Panc1 (cell line): Measurements from ENCODE around the gene EIF3M. TPM values are rescaled to one million over a fixed set of nuclear protein-coding genes. Genes with fewer than 3 reads are reported as not detected.

Experiments used
- ATAC-seq: fragments of 200-7000 bp; cut with Tn5 transposase; 2 replicates; pipeline ENCODE4 v1.9.1; 2020; ENCODE audit warnings: mild to moderate bottlenecking, moderate library complexity
- BruUV-seq: library from RNA; stranded (reverse); fragments of 400-500 nt; replicated peaks from 2 replicates; lab custom pipeline; 2021; lab: Mats Ljungman, UMichigan
- CTCF ChIA-PET: fragments of 300-600 bp; sonication (Branson Sonifier 250); formaldehyde crosslinking; loops from one replicate; lab custom pipeline; 2022; ENCODE audit warnings: antibody characterized with exemption; lab: Charles Lee
- POLR2A ChIA-PET: fragments of 300-600 bp; sonication (Branson Sonifier 250); formaldehyde crosslinking; loops from one replicate; lab custom pipeline; 2022; ENCODE audit warnings: antibody characterized with exemption; lab: Charles Lee
- DNase-seq: peaks from one replicate; pipeline ENCODE4 v3.0.0-alpha.2; 2010; ENCODE audit warnings: low read depth, low spot score
- H3K27ac ChIP-seq: 2 replicates; pipeline ENCODE4 v1.5.1; 2011; ENCODE audit warnings: mild to moderate bottlenecking, low read length, inconsistent platforms
- H3K27me3 ChIP-seq: fragments of 200-500 bp; sonication (Bioruptor generic); 2 replicates; pipeline ENCODE4 v1.6.0; 2014; ENCODE audit warnings: low read length, inconsistent platforms; ENCODE audit not compliant: control insufficient read depth, insufficient read depth
- H3K36me3 ChIP-seq: fragments of 200-500 bp; sonication (Bioruptor generic); 2 replicates; pipeline ENCODE4 v1.5.1; 2014; ENCODE audit warnings: inconsistent platforms, mild to moderate bottlenecking, low read length, moderate library complexity; ENCODE audit not compliant: control insufficient read depth, insufficient read depth
- H3K4me1 ChIP-seq: 2 replicates; pipeline ENCODE4 v1.5.1; 2011; ENCODE audit warnings: inconsistent platforms, mild to moderate bottlenecking, low read length, moderate library complexity; ENCODE audit not compliant: control insufficient read depth, insufficient read depth
- H3K4me3 ChIP-seq, 2 experiments: 2 replicates each; pipeline ENCODE4 v1.5.1; 2011 to 2012; ENCODE audit warnings: low read depth in 2 of 2, low read length in 2 of 2, mild to moderate bottlenecking in 2 of 2, inconsistent platforms in 1 of 2, moderate library complexity in 1 of 2
- H3K9me3 ChIP-seq: fragments of 200-500 bp; sonication (Bioruptor generic); 2 replicates; pipeline ENCODE4 v1.5.1; 2014; ENCODE audit warnings: low read depth, mild to moderate bottlenecking, inconsistent platforms, low read length, moderate library complexity; ENCODE audit not compliant: control insufficient read depth, insufficient read depth
- POLR2AphosphoS5 ChIP-seq: IDR thresholded peaks from 2 replicates; pipeline ENCODE4 v1.6.1; 2012; ENCODE audit warnings: mild to moderate bottlenecking, low read depth, low read length, moderate library complexity
- SIN3A ChIP-seq: IDR thresholded peaks from 2 replicates; pipeline ENCODE4 v1.6.1; 2012; ENCODE audit warnings: low read depth, mild to moderate bottlenecking, low read length, moderate library complexity, borderline replicate concordance; ENCODE audit not compliant: insufficient read depth
- TCF7L2 ChIP-seq: IDR thresholded peaks from 2 replicates; pipeline ENCODE4 v1.6.1; 2011; ENCODE audit warnings: mild to moderate bottlenecking, low read depth, low read length, inconsistent platforms
- in situ Hi-C: cut with HindIII; loops from 2 replicates; pipeline ENCODE4 v1.10.0; 2016; ENCODE audit warnings: low sequenced_read_pairs, low pct_unique_long_range_greater_than_20kb
- intact Hi-C: fragments of 100-400 bp; cut with micrococcal nuclease; formaldehyde crosslinking; loops from one replicate; pipeline ENCODE4 v1.10.0; 2022; ENCODE audit not compliant: unreplicated experiment
- total RNA-seq: library from RNA; stranded (reverse); gene quantifications from one replicate; pipeline ENCODE4 v1.2.1, GENCODE V29; 2021; ENCODE audit not compliant: unreplicated experiment
- TF ChIP-seq, protein P1 (sequence below): fragments of 450-650 bp; IDR thresholded peaks from 2 replicates; pipeline ENCODE4 v1.5.1; 2017; ENCODE audit warnings: mild to moderate bottlenecking
- TF ChIP-seq, protein P2 (sequence below), 2 experiments: IDR thresholded peaks; 2 replicates each; pipeline ENCODE4 v1.6.1; 2011 to 2012; ENCODE audit warnings: low read depth in 2 of 2, control low read depth in 1 of 2, low read length in 1 of 2, mild to moderate bottlenecking in 1 of 2, moderate library complexity in 1 of 2; ENCODE audit not compliant: insufficient read depth in 1 of 2

Gene EIF3M
- total RNA-seq, 1 experiment from 2014 or later, result 270 TPM

GRCh38 chr11:32571039-32571438, 12.6 kb upstream of the EIF3M start:
- no peaks in the 10 kb centered on the region for H3K36me3 ChIP-seq
- no peaks in the 10 kb centered on the region for H3K9me3 ChIP-seq
- H3K27ac ChIP-seq, result no peak overlapping the region
- BruUV-seq, result no TSS peak
- H3K4me3 ChIP-seq, result no peak overlapping the region
- in situ Hi-C loops, result no loop called here
- H3K4me1 ChIP-seq, result no peaks in the 10 kb centered on the region
- ChIA-PET POLR2A (no interaction called here), CTCF (no interaction called here)
- intact Hi-C loops, result no loop called here
- no peak for DNase-seq
- no peaks in the 10 kb centered on the region for H3K27me3 ChIP-seq
- ATAC-seq, result no peak
- TF ChIP-seq SIN3A (no peak), POLR2AphosphoS5 (no peak), TCF7L2 (no peak)
- TF ChIP-seq, protein P1, sequence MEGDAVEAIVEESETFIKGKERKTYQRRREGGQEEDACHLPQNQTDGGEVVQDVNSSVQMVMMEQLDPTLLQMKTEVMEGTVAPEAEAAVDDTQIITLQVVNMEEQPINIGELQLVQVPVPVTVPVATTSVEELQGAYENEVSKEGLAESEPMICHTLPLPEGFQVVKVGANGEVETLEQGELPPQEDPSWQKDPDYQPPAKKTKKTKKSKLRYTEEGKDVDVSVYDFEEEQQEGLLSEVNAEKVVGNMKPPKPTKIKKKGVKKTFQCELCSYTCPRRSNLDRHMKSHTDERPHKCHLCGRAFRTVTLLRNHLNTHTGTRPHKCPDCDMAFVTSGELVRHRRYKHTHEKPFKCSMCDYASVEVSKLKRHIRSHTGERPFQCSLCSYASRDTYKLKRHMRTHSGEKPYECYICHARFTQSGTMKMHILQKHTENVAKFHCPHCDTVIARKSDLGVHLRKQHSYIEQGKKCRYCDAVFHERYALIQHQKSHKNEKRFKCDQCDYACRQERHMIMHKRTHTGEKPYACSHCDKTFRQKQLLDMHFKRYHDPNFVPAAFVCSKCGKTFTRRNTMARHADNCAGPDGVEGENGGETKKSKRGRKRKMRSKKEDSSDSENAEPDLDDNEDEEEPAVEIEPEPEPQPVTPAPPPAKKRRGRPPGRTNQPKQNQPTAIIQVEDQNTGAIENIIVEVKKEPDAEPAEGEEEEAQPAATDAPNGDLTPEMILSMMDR, result no peak
- TF ChIP-seq, protein P2, sequence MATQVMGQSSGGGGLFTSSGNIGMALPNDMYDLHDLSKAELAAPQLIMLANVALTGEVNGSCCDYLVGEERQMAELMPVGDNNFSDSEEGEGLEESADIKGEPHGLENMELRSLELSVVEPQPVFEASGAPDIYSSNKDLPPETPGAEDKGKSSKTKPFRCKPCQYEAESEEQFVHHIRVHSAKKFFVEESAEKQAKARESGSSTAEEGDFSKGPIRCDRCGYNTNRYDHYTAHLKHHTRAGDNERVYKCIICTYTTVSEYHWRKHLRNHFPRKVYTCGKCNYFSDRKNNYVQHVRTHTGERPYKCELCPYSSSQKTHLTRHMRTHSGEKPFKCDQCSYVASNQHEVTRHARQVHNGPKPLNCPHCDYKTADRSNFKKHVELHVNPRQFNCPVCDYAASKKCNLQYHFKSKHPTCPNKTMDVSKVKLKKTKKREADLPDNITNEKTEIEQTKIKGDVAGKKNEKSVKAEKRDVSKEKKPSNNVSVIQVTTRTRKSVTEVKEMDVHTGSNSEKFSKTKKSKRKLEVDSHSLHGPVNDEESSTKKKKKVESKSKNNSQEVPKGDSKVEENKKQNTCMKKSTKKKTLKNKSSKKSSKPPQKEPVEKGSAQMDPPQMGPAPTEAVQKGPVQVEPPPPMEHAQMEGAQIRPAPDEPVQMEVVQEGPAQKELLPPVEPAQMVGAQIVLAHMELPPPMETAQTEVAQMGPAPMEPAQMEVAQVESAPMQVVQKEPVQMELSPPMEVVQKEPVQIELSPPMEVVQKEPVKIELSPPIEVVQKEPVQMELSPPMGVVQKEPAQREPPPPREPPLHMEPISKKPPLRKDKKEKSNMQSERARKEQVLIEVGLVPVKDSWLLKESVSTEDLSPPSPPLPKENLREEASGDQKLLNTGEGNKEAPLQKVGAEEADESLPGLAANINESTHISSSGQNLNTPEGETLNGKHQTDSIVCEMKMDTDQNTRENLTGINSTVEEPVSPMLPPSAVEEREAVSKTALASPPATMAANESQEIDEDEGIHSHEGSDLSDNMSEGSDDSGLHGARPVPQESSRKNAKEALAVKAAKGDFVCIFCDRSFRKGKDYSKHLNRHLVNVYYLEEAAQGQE (IDR thresholded peaks at IDR 0.05; ENCODE audit: insufficient read depth in 1 of 2, low read depth in 2 of 2, low read length in 1 of 2), result no peak

DNA sequence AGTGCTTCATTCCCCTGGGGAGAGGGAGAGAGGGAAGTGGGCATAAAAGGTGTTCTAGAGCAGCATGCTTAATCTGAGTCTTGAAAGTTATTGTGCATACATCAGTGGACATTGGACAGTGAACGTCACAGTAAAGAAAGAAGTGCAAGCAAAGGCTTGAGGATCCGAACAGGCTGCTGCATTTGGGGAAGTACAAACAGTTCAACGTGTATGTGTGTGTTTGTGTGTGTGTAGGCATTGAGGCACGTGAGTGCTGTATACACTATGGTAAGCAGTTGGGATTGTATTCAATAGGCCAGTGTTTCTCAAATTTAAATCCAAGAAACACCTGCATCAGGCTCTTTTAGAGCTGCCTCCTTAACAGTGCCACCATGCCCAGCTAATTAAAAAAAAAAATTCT, 10.4 kb upstream of the EIF3M start:
- no peak for ATAC-seq

More for the DNA sequence above, 10.4 kb upstream of the EIF3M start:
- POLR2A ChIA-PET, result interaction anchor here (0.6 kb wide), 1 partner anchor 18 kb away, joined by 3 read pairs; no protein-coding TSS in a partner anchor
- intact Hi-C loops (no loop called here), in situ Hi-C loops (no loop called here)
- Histone ChIP-seq H3K4me1 (no peaks in the 10 kb centered on the region), H3K36me3 (no peaks in the 10 kb centered on the region), H3K27me3 (no peaks in the 10 kb centered on the region), H3K4me3 (no peak overlapping the region), H3K9me3 (no peaks in the 10 kb centered on the region), H3K27ac (no peak overlapping the region)
- no TSS peak for BruUV-seq
- DNase-seq, result no peak
- TF ChIP-seq, protein P2 (IDR thresholded peaks at IDR 0.05; ENCODE audit: insufficient read depth in 1 of 2, low read depth in 2 of 2, low read length in 1 of 2), result no peak
- TF ChIP-seq, protein P1, result no peak
- no peak for TF ChIP-seq POLR2AphosphoS5
- TF ChIP-seq TCF7L2, result no peak
- TF ChIP-seq SIN3A, result no peak
- CTCF ChIA-PET, result no interaction called here
